SK-N-SH (cell line): ENCODE measurements around the gene ARAP2. TPM values are rescaled to one million over a fixed set of nuclear protein-coding genes. Genes with fewer than 3 reads are reported as not detected.

Experiments
- CTCF ChIA-PET: fragments of 300-600, 350-600 bp; formaldehyde crosslinking; extraction: SDS; loops from one replicate; lab custom pipeline; 2021; lab: Yijun Ruan, JAX
- POLR2A ChIA-PET: fragments of 350-600 bp; sonication (Branson Sonifier 250); formaldehyde crosslinking; extraction: SDS; loops from one replicate; lab custom pipeline; 2020; ENCODE audit warnings: antibody characterized with exemption, inconsistent platforms; lab: Yijun Ruan, JAX
- DNase-seq: peaks from one replicate; pipeline ENCODE4 v3.0.0; 2012
- H2AFZ ChIP-seq: fragments of 200-600 bp; sonication (generic); 2 replicates; pipeline ENCODE4 v1.8.1; 2016; ENCODE audit warnings: antibody characterized with exemption, mild to moderate bottlenecking, low read depth
- H3F3A ChIP-seq: fragments of 200-600 bp; sonication (generic); replicated peaks from 2 replicates; pipeline ENCODE3; 2016; ENCODE audit warnings: antibody characterized with exemption, mild to moderate bottlenecking; ENCODE audit not compliant: insufficient read depth
- H3K27ac ChIP-seq, 2 experiments: fragments of 200-500 bp in 1 of 2; fragments of 200-600 bp in 1 of 2; sonication (Bioruptor generic) in 1 of 2; sonication (generic), shearing (Covaris generic) in 1 of 2; 2 replicates each; pipeline versions ENCODE4 v1.5.1 to v1.6.1; 2014 to 2016; ENCODE audit warnings: low read depth in 2 of 2, inconsistent platforms in 1 of 2, low read length in 1 of 2, mild to moderate bottlenecking in 1 of 2, mixed read lengths in 1 of 2
- H3K27me3 ChIP-seq: fragments of 200-600 bp; sonication (generic), shearing (Covaris generic); 2 replicates; pipeline ENCODE4 v1.6.1; 2016; ENCODE audit warnings: mixed run types; ENCODE audit not compliant: insufficient read depth
- H3K36me3 ChIP-seq, 2 experiments: fragments of 200-500 bp in 1 of 2; fragments of 200-600 bp in 1 of 2; sonication (Bioruptor generic) in 1 of 2; sonication (generic) in 1 of 2; replicated peaks in 1 of 2; 2 replicates each; pipeline versions ENCODE3 to v1.5.1; 2014 to 2016; ENCODE audit warnings: low read length in 1 of 2, mild to moderate bottlenecking in 1 of 2; ENCODE audit not compliant: insufficient read depth in 2 of 2, control insufficient read depth in 1 of 2
- H3K4me1 ChIP-seq, 2 experiments: fragments of 200-500 bp in 1 of 2; fragments of 200-600 bp in 1 of 2; sonication (Bioruptor generic) in 1 of 2; sonication (generic), shearing (Covaris generic) in 1 of 2; 2 replicates each; pipeline versions ENCODE4 v1.5.1 to v1.6.1; 2014 to 2016; ENCODE audit warnings: low read depth in 1 of 2, low read length in 1 of 2, mixed run types in 1 of 2; ENCODE audit not compliant: insufficient read depth in 2 of 2, control insufficient read depth in 1 of 2
- H3K4me2 ChIP-seq: fragments of 200-600 bp; sonication (generic), shearing (Covaris generic); 2 replicates; pipeline ENCODE4 v1.6.1; 2017; ENCODE audit warnings: mixed run types
- H3K4me3 ChIP-seq, 2 experiments: fragments of 200-500 bp in 1 of 2; fragments of 200-600 bp in 1 of 2; sonication (Bioruptor generic) in 1 of 2; sonication (generic), shearing (Covaris generic) in 1 of 2; 2 replicates each; pipeline versions ENCODE4 v1.5.1 to v1.8.1; 2014 to 2016; ENCODE audit warnings: low read depth in 2 of 2, inconsistent platforms in 1 of 2, low read length in 1 of 2, mild to moderate bottlenecking in 1 of 2, mixed read lengths in 1 of 2, moderate library complexity in 1 of 2
- H3K79me2 ChIP-seq: fragments of 200-600 bp; sonication (generic); 2 replicates; pipeline ENCODE4 v1.8.1; 2017; ENCODE audit warnings: mild to moderate bottlenecking; ENCODE audit not compliant: insufficient read depth
- H3K9ac ChIP-seq: fragments of 200-600 bp; sonication (generic); 2 replicates; pipeline ENCODE4 v1.6.1; 2017; ENCODE audit warnings: mixed run types
- H3K9me2 ChIP-seq: fragments of 200-600 bp; sonication (generic); 2 replicates; pipeline ENCODE4 v1.6.1; 2017; ENCODE audit warnings: mixed run types
- H3K9me3 ChIP-seq: fragments of 200-600 bp; sonication (generic); 2 replicates; pipeline ENCODE4 v1.6.1; 2017; ENCODE audit warnings: mixed run types, mild to moderate bottlenecking, moderate library complexity
- H4K20me1 ChIP-seq: fragments of 200-600 bp; sonication (generic); 2 replicates; pipeline ENCODE4 v1.6.1; 2017; ENCODE audit warnings: mild to moderate bottlenecking, mixed run types; ENCODE audit not compliant: insufficient read depth
- CHD2 ChIP-seq: fragments of 150-350 bp; IDR thresholded peaks from 2 replicates; pipeline ENCODE4 v1.6.1; 2018; ENCODE audit warnings: low read length; ENCODE audit not compliant: partially characterized antibody
- ELF1 ChIP-seq: IDR thresholded peaks from 2 replicates; pipeline ENCODE4 v1.4.0; 2012
- FOSL2 ChIP-seq: IDR thresholded peaks from 2 replicates; pipeline ENCODE4 v1.4.0; 2012; ENCODE audit warnings: low read depth, mild to moderate bottlenecking, moderate library complexity, borderline replicate concordance
- GATA2 ChIP-seq: sonication (generic); formaldehyde crosslinking; IDR thresholded peaks from 2 replicates; pipeline ENCODE4 v1.5.0; 2020; ENCODE audit warnings: mild to moderate bottlenecking, missing genetic modification reagents
- IRF3 ChIP-seq: fragments of 150-350 bp; IDR thresholded peaks from 2 replicates; pipeline ENCODE4 v1.6.1; 2016; ENCODE audit warnings: mild to moderate bottlenecking, low read depth, low read length
- JUND ChIP-seq: IDR thresholded peaks from 2 replicates; pipeline ENCODE4 v1.4.0; 2012
- MAX ChIP-seq: IDR thresholded peaks from 2 replicates; pipeline ENCODE4 v1.4.0; 2012; ENCODE audit warnings: low read depth
- NFIC ChIP-seq: IDR thresholded peaks from 2 replicates; pipeline ENCODE4 v1.4.0; 2012; ENCODE audit warnings: borderline replicate concordance
- NRF1 ChIP-seq: IDR thresholded peaks from 2 replicates; pipeline ENCODE4 v1.6.1; 2012; ENCODE audit warnings: low read depth, mild to moderate bottlenecking, low read length
- PBX3 ChIP-seq: IDR thresholded peaks from 2 replicates; pipeline ENCODE4; 2012
- REST ChIP-seq: IDR thresholded peaks from 2 replicates; pipeline ENCODE4 v1.6.1; 2012; ENCODE audit warnings: mild to moderate bottlenecking, low read depth, low read length, moderate library complexity
- RXRA ChIP-seq: IDR thresholded peaks from 2 replicates; pipeline ENCODE4 v1.4.0; 2012; ENCODE audit warnings: low read depth, mild to moderate bottlenecking, borderline replicate concordance
- SMC3 ChIP-seq: IDR thresholded peaks from 2 replicates; pipeline ENCODE4 v1.6.1; 2012; ENCODE audit warnings: low read depth, low read length, improper control_type of control experiment
- USF1 ChIP-seq: IDR thresholded peaks from 2 replicates; pipeline ENCODE4 v1.4.0; 2012; ENCODE audit warnings: low read depth, borderline replicate concordance
- USF2 ChIP-seq: fragments of 150-350 bp; IDR thresholded peaks from 2 replicates; pipeline ENCODE4 v1.6.1; 2017; ENCODE audit warnings: antibody characterized with exemption, low read length, low read depth, borderline replicate concordance
- YY1 ChIP-seq: IDR thresholded peaks from 2 replicates; pipeline ENCODE4 v1.4.0; 2012; ENCODE audit warnings: low read depth, mild to moderate bottlenecking
- ZBTB33 ChIP-seq: IDR thresholded peaks from 2 replicates; pipeline ENCODE4 v1.4.0; 2012; ENCODE audit warnings: low read depth, borderline replicate concordance
- WGBS: methylation state at CpG from one replicate; pipeline ENCODE4 v1.1.6; 2017; ENCODE audit warnings: low lambda C conversion rate; 5-methylcytosine and 5-hydroxymethylcytosine counted together
- polyA plus RNA-seq, 3 experiments: library from polyadenylated mRNA; depleted of rRNA; stranded (reverse); fragments of >200 nt; gene quantifications; 2 replicates each; pipeline ENCODE4 v1.2.3, GENCODE V29; 2012

ARAP2 gene
- polyA plus RNA-seq, 1 of the 3 experiments (the other 2 are of a cell fraction) = not detected

- TF ChIP-seq USF1 = no peak
Observed at GRCh38 chr4:36207367-36207766, 36.9 kb downstream of the ARAP2 start (continued).

- H3K79me2 ChIP-seq = no peaks in the 10 kb centered on the region
- CTCF ChIA-PET = no interaction called here
Observed at GRCh38 chr4:36206603-36207311, 37.6 kb downstream of the ARAP2 start.

More at GRCh38 chr4:36206603-36207311, 37.6 kb downstream of the ARAP2 start:
- POLR2A ChIA-PET = no interaction called here
- DNase-seq = no peak
- Histone ChIP-seq H3K36me3 (no peaks in the 10 kb centered on the region), H3F3A (no peaks in the 10 kb centered on the region), H3K27me3 (no peaks in the 10 kb centered on the region), H2AFZ (no peak overlapping the region), H3K9me2 (no peaks in the 10 kb centered on the region), H3K9me3 (no peaks in the 10 kb centered on the region), H3K9ac (no peak overlapping the region), H3K4me1 (no peaks in the 10 kb centered on the region), H3K4me2 (no peak overlapping the region), H3K4me3 (no peak overlapping the region), H4K20me1 (no peaks in the 10 kb centered on the region), H3K27ac (no peak overlapping the region)
- 3% methylated on average over 3 of the region's 3 CpGs for WGBS
- no peak for TF ChIP-seq FOSL2
- no peak for TF ChIP-seq IRF3
- TF ChIP-seq JUND = no peak
- no peak for TF ChIP-seq CHD2
- TF ChIP-seq MAX = no peak
- TF ChIP-seq USF2 = no peak
- TF ChIP-seq NRF1 = no peak
- TF ChIP-seq NFIC = no peak
- no peak for TF ChIP-seq ZBTB33
- no peak for TF ChIP-seq GATA2 (CRISPR knock-in tag)
- no peak for TF ChIP-seq ELF1
- TF ChIP-seq PBX3 = no peak
- no peak for TF ChIP-seq REST
- TF ChIP-seq USF1 = no peak
- no peak for TF ChIP-seq RXRA
- no peak for TF ChIP-seq SMC3
- TF ChIP-seq YY1 = no peak
